ENCODE data around the gene INTS2.
"Not testable (repeated sequence)": the region's sequence is repeated elsewhere in the genome, so short reads cannot be mapped to it uniquely, and the experiment has no call there.

INTS2 gene

DNA sequence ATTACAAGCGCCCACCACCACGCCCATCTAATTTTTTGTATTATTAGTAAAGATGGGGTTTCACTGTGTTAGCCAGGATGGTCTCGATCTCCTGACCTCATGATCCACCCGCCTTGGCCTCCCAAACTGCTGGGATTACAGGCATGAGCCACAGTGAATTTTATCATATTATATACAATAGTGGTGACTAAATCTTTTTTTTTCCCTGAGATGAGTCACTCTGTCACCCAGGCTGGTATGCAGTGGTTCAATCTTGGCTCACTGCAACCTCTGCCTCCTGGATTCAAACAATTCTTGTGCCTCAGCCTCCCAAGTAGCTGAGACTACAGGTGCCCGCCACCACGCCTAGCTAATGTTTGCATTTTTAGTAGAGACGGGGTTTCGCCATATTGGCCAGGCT lies 41.9 kb downstream of the INTS2 start:
- not testable (repeated sequence) for DNase-seq

DNA sequence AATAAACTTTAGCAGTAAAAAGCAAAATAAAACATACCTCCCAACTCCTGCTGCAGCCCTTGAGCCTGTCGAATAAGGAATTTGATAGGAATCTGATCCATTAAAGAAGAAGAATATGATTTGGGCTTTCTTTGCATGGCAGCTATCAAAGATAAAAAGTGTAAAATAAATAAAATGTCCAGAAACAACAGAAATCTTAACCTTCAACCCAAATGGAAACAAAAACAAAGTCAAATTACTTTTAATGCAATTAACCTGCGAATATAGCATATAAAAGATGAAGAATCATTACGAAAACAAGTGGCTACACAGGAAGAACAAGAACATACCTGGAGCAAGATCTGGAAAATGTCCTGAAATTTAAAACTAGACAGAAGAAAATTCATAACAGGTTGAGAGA lies 42.9 kb downstream of the INTS2 start:
- DNase-seq: no peak

DNA sequence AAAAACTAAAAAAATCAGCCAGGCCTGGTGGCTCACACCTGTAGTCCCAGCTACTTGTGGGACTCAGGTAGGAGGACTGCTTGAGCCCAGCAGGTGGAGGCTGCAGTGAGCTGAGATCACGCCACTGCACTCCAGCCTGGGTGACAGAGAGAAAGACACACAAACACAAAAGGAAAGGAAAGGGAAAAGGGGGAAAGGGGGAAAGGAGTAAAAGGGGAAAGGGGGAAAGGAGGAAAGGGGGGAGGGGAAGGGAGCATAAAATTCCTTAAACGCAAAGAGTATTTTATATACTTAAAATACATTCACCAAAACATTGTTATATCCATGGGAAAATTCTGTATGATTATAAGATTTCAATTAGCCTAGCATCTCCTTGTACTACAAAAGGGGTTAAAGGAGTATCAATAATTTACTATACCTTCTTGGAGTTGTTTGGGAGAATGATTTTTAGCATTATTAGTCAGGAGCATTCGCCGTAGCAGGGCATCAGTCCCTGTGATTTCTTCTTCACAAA lies 47.1 kb downstream of the INTS2 start:
- no peak for DNase-seq

DNA sequence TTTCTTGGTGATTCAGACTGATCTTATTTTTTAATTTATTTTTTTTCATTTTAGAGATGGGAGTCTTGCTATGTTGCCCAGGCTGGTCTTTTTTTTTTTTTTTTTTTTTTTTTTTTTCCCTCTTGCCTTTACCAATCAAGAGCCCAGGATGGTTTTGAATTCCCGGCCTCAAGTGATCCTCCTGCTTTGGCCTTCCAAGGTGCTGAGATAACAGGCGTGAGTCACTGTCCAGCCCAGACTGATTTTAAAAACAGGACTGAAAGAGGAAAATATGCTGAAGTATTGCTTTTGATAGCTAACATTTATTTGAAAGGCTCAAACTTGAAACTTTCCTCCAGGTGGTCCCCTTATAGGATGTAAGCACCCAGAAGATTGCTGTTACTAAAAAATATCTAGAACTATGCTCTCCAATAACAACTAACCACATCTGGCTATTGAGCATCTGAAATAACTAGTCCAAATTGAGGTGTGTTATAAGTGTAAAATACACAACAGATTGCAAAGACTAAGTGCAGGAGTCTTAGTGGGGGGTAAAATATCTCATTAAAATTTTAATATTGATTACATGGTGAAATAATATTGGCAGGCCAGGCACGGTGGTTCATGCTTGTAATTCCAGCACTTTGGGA lies 48.7 kb downstream of the INTS2 start:
- no peak for DNase-seq

DNA sequence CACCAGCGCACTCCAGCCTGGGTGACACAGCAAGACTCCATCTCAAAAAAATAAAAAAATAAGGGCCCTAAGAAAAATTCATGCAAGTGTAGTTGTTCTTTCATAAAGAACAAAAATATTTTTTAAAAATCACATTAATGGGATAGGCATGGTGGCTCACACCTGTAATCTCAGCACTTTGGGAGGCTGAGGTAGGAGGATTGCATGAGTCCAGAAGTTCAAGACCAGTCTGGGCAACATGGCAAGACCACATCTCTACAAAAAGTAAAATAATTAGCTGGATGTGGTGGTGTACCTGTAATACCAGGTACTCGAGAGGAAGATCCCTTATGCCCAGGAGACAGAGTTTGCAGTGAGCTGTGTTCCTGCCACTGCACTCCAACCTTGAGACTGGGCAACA lies 49.3 kb downstream of the INTS2 start:
- no peak for DNase-seq

DNA sequence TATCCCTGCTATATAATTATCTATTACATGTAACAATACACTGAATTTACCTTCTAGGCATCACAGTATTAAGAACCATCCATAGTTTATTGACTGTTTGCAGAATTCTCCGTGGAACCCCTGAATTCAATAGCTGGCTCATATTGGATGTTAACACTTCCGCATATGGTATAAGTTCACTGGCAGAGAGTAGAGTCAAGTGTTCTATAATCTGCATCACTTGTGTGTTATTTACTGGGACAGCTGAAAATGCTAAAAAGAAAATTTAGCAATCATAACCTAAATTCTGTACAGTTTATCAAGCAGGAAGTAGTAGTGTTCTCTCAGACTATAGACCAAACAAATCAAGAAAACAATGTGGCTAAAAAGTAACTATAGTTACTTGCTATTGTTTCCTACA lies 49.9 kb downstream of the INTS2 start:
- no peak for DNase-seq

DNA sequence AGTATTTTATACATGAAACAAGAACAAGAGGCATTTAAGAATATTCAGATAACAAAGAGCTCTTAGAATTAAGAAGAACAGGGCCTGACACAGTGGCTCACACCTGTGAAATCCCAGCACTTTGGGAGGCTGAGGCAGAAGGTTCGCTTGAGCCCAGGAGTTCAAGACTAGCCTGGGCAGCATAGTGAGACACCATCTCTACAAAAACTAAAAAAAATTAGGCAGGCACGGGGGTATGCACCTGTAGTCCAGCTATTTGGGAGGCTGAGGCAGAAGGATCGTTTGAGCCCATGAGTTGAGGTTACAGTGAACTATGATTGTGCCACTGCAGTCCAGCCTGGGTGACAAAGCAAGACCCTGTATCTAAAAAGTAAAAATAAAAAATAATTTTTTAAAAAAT lies 52.0 kb downstream of the INTS2 start:
- DNase-seq: no peak

DNA sequence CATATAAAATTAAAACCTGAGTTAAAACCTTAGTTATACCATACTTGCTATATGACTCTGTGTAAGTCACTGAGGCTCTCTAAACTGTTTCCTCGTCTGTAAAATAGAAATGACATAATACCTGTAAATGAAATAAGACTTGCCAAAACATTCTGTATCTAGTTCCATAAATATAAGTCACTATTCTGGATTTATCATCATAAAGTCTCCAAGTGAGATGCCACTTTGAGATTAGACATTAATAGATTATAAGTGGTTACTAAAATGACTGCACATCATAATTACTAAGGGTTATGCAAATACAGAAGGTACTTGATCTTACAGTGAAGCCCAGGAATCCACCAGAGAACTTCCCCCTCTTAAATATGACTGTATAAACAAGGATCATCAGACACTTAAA lies 52.5 kb downstream of the INTS2 start:
- no peak for DNase-seq

DNA sequence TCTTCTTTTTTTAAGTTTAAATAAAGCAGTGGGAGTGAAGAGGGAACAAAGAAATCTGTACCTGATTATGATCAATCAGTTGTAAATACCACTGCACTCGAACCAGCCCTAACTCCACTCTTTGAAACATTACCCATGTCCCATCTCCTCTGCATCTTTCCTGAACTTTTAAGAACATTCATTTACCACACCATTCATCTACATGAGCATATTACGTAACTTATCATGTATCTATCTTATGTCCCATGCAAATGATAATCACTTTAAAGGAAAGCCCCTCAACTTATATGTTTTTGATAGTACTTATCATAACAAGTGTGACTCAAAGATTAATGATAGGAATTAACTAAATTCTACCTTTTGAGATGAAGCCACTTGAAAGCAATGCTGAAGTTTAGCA lies 53.7 kb downstream of the INTS2 start:
- DNase-seq: no peak

DNA sequence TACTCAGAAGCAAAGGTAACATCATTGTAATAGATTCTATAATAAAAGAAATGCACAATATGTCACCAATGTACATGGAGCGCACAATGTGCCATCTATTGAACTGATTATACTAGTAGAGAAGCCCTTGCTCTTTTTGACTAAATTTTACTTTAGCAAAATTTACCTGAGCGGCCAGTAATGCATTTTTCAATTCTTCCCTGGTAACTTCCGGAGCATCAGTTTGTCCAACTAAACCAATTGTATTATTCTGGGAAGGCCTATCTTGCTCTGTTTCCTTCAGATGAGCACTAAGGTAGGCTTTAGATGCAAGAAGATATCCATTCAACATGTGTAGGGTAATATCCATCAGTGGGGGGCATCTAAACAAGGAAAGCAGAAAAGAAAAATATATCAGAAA lies 55.7 kb downstream of the INTS2 start:
- no peak for DNase-seq

DNA sequence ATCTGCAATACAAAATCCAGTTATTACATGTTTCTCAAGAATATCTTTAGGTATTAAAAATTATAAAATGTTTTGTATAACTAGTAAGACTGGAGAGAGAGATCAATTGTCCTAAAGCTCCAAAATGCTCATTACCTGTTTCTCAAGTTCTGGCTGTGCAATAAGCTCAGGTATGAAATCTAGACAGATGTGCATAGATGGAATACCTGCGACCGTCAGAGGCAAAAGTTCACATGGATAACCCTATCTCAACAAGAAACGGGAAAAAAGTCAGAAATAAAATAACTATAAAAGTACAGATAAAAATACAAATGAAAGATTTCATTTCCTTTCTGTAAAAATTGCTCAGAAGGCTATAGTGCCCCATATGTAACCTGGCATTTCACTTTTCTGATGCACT lies 58.6 kb downstream of the INTS2 start:
- DNase-seq: no peak

DNA sequence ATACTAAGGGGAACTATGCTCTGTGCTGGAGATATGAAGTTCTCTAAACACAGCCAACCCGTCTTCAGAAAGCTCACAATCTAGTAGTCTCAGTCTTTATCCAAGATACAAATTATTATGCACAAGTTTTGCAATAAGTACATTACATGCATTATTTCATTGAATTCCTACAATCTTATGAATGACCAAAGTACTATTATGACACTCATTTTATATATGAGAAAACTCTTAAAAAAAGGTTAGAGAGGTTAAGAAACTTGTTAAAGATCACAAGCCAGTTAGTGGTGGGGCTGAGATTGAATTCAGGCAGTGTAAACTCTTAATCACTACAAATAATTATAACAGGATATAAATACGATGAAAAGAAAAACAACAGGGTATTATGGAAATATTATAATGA lies 59.7 kb downstream of the INTS2 start:
- no peak for DNase-seq

DNA sequence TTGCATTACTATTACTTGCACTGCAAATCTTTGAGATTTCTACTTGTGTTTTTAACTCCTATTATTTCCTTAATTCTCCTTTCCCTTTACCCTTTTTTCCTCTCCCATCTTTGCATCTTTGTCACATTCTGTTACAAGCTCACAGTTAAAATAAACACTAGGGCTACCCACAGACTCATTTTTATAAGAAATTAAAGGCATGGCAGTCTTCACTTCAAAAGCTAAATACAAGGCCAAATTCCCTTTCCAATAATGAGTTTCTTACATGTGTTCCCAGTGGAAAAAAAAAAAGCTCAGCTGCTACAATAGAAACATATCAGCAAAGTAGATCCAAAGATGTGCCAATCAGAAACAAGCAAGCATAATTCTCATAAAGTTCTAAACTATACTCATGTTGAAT lies 60.7 kb downstream of the INTS2 start:
- no peak for DNase-seq

DNA sequence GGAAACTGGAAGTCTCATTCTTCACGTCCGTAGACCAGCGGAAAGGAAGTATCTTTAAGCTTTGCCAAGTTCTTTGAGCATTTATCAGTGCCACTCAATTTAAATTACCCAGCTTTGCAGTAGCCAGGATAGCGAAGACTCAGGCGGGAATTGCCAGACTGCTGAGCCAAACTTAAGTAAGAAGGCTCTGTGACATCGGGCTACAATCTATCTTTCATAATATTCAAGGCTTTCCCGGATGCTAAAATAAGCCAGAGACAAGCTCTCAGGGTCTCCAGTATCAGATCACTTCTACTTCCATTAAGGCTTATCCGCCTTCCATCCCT lies 64.0 kb downstream of the INTS2 start:
- no peak for DNase-seq

DNA sequence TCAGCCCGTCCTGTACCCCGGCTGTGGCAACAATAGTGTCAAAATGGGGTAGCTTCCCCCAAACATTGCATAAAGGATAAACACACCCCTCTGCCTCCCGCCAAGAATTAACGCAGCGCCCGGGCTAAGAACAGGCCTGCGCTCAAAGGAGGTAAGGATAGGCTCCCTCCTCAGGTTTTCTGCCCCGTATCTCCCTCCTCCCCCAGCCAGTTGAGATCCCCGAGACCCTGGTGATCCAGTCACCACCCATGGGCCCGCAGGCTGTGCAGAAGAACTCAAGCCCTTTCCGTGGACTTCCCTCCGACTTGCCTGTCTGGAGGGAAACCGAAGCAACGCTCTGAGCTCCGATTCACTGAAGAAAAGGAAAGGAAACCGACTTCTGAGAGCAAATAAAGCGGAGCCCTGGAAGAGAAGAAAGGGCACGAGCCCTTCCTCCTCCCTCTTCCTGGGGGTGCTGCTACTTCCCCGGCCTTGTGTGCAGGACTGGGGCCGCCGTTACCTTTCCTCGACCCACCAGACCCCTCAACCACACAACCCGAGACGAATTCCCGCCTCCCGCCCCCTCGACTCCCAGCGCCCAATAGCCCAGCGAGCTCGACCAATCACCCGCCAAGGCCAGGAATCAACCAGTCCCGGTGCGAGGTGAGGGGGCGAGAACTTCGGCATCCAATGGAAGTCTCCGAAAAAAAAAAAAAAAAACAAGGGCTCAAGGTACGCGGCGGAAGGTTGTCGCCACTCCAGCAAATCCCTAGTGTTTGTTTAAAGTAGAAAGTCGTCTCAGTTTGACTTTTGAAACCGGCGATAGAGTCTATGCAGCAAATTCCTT lies 64.6 kb downstream of the INTS2 start, which contains the start of gene BRIP1:
BRIP1 (minus strand) TSS at position 554 of the 826 bp plus-strand sequence. CDS start 1,989 bp downstream, outside the sequence.
- DNase-seq: peak; percentile 93

DNA sequence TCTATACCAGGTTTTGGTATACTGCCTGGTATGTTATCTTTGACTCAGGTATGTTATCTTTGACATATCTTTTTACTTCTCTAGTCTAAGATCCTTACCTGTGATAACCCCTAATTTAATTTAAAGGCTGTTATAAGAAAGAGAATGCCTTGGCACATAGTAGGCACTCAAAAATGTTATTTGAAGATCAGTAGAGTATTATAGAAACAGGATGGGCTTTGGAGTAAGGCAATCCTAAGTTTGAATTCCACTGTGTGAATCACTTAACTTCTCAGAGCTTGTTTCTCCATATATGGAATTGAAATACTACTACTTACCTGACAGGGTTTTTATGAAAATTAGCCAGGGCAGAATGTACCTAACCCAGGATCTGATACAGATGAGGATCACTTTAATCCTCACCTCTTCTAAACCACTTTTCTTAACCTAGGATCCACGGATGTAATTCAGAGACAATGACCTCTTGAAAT lies 65.6 kb downstream of the INTS2 start:
- DNase-seq: no peak

DNA sequence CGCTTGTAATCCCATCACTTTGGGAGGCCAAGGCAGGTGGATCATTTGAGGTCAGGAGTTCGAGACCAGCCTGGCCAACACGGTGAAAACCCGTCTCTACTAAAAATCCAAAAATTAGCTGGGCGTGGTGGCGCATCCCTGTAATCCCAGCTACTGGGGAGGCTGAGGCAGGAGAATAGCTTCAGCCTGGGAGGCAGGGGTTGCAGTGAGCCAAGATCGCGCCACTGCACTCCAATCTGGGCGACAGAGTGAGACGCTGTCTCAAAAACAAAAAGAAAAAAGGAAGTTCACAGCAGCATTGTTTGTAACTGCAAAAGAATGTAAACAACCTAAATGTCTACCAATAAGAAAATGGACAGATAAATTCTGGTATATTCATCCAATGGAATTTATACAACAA lies 67.4 kb downstream of the INTS2 start:
- DNase-seq: not testable (repeated sequence)

DNA sequence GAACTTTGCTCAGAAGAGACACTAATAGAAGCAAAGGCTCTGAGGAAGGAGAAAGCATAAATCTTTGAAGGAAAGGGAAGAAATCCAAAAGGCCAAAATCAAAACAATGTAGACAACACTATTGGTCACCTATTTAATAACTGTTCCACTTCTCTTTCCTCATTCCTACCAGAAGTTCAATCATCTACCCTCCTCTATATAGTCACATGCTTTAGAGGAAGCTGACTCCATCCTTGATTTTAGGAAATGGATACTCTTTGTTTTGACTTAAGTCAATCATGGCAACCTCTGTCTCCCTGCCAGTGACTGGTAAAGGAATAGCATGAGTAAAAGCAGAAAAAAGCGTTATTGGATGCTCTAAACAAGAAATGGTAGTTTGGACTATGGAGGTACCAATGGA lies 71.7 kb downstream of the INTS2 start:
- no peak for DNase-seq

DNA sequence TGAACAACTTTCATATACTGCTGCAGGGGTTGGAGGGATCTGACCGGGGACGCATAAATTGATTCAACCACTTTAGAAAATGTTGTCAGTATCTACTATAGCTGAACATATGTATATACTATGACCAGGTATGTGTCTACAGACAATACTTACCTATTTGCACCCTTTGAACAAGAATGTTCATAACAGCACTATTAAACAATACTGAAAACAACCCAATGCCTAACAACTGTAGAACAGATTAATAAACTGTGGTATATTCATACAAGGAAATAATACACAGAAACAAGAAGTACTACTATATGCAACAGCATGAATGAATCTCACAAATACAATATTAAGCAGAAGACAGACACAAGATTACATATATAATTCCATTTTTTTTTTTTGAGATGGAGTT lies 74.9 kb downstream of the INTS2 start:
- DNase-seq: no peak

DNA sequence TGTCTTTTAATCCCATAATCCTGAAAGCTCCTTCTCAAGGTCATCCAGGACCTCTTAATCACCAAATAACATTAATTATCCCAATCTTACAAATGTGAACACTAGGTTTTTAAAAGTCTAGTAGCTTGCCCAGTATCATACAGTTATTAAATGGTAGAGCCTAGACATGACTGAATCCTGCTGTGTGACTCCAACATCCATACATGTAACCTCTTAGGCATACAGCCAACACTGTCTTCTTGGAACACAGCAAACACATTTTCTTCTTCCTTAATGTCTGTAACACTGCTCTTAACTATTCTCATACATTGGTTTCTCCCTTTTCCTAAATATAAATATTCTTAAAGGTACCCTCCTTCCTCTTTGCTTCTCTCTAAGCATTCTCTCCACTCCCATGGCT lies 78.1 kb downstream of the INTS2 start:
- no peak for DNase-seq

DNA sequence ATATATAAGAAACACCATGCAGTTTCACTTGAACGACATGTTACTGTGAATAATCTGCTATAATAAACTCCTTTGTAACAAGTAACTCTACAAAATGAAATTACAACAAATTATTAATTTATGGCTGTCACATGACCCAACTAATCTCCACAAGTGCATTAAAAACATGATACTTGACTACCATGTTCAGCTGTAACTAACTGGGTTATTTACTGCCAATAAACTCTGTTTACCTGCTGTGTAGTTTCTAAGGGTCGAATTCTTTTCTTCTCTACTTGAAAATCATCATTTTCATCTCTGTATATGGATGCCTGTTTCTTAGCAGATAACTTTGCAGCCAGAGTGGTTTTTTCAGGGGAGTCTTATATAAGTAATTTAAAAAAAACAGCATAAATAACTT lies 78.9 kb downstream of the INTS2 start:
- no peak for DNase-seq

DNA sequence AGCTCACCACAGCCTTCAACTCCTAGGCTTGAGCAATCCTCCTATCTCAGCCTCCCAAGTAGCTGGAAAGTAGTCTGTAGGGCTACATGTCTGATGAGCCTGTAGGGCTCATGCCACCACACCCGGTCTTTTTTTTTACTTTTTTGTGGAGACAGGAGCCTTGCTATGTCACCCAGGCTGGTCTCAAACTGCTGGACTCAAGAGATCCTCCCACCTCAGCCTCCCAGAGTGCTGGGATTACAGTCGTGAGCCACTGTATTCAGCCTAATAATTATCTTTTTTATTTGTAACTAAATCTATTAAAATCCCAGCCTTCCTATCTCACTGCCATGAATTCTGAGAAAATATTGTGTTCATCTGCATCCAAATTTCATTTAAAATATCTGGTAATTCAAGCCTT lies 79.5 kb downstream of the INTS2 start:
- DNase-seq: no peak

DNA sequence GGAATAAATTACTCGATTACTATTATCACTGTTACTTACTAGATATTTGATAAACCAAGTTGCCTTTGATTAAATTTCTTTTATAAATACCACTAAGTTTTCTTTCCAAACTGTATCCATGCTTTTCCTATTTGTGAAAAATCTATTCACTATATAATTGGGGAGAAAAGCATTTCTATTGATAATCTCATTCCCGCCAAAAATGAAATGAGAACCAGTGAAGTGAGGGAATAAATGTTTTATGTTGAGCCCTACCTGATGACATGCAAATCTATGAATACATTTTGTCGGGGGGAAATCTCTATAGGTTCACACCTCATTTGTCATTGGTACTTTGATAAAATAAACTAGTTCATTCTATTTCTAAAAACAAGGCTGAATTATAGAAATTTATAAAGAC lies 80.1 kb downstream of the INTS2 start:
- no peak for DNase-seq

DNA sequence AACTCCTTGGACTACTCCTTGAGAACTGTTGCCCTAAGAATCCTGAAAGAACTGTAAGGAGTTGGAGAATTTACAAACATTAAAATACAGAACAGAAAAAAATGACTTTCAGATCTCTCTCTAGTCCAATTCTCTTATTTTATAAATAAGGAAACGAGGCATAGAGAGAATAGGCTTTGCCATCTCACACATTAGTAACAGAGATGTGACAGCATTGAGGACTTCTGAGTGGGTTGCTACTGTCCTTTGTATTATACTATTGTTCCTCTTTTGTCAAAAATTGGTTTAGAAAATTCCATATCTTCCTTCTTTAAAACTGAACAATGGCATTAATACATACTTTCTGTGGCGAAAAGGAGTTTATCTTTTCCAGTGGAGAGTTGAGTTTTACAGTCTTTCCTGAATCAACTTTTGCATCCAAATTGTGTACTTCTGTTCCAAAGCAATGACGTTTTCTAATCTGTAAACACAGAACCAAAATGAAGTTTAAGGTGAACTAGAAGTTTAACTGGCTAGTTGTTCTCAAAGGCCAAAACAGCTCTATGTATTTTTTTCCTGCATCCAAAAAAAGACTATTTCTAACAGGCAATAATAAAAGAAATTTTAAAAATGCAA lies 80.9 kb downstream of the INTS2 start:
- DNase-seq: no peak
